Prostate gland (tissue), 2 donors: ENCODE results near the gene SV2B.

ENCODE experiments used
- CTCF ChIP-seq, 4 experiments: fragments of 200-600 bp in 2 of 4; fragments of 450-650 bp in 2 of 4; sonication (generic) in 2 of 4; IDR thresholded peaks; 1 replicate in 3 of 4; 2 replicates in 1 of 4; pipeline ENCODE4 v1.5.1; 2016 to 2019; ENCODE audit warnings: antibody characterized with exemption in 4 of 4, mild to moderate bottlenecking in 2 of 4, moderate library complexity in 2 of 4
- POLR2AphosphoS5 ChIP-seq: sonication (generic); formaldehyde crosslinking; IDR thresholded peaks from one replicate; pipeline ENCODE4 v1.6.1; 2017; ENCODE audit warnings: antibody characterized with exemption

GRCh38 chr15:91209318-91209717, 109.3 kb downstream of the SV2B start:
- TF ChIP-seq POLR2AphosphoS5: no peak
- TF ChIP-seq CTCF (IDR thresholded peaks at IDR 0.05): no peak
